ENCODE measurements around the gene LASP1NB.
A peak's percentile ranks its signal among the peaks of the same experiment; 100 is the strongest.
"Not testable (repeated sequence)": the region's sequence is repeated elsewhere in the genome, so short reads cannot be mapped to it uniquely, and the experiment has no call there.

LASP1NB gene

DNA sequence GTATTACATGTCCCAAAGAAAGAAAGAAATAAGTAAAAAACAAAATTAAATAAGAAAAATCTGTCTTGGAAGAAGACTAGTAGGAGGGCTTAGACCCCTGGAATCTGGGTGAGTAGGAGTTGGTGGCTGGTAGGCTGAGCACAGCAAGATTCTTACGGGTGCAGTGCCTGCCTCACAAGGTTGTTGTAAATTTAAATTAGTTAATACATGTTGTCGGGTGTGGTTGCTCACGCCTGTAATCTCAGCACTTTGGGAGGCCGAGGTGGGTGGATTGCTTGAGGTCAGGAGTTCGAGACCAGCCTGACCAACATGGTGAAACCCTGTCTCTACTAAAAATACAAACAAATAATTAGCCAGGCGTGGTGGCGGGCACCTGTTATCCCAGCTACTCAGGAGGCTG lies 28.4 kb downstream of the LASP1NB start:
- H3K36me3 Mint-ChIP-seq (ENCODE audit: low read depth); H3K4me3 Mint-ChIP-seq; H3K27ac Mint-ChIP-seq; H3K27me3 Mint-ChIP-seq (ENCODE audit: low read depth); DNase-seq; intact Hi-C loops (cut with micrococcal nuclease); H3K9me3 Mint-ChIP-seq: not testable (repeated sequence)
- CTCF ChIA-PET = interaction anchor here (0.8 kb wide), 1 partner anchor 68 kb away, joined by 3 read pairs; no protein-coding TSS in a partner anchor
- peaks cover 12% of the 10 kb centered on the region for H3K4me1 Mint-ChIP-seq (ENCODE audit: low read depth)

DNA sequence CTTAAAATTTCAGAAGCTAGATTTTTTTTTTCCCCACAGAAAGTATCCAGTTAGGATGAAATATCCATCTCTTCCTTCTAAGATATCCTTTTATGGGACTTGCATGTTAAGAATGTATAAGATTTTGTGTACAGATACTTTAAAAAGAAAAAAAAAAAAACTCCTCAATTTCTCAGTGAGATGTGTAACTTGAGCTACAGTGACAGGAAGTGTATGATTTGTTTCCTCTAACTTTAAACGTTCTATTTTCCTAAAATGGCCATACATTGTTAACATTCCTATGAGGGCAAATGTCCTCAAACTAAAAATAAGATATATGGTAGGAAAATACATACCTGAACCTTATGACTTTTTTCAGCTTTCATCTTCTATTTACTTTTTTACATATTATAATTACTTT lies 32.9 kb downstream of the LASP1NB start:
- no peaks in the 10 kb centered on the region for H3K36me3 Mint-ChIP-seq (ENCODE audit: low read depth)
- no peaks in the 10 kb centered on the region for H3K9me3 Mint-ChIP-seq
- H3K4me3 Mint-ChIP-seq = no peak overlapping the region
- DNase-seq = no peak
- no peaks in the 10 kb centered on the region for H3K27me3 Mint-ChIP-seq (ENCODE audit: low read depth)
- CTCF ChIA-PET = interaction anchor here (0.6 to 1.4 kb wide), 11 partner anchors 18 to 206 kb away, joined by 3 to 7 read pairs (median 3); partner anchors contain the start of genes LASP1 and LASP1NB
- H3K27ac Mint-ChIP-seq = peak overlapping the region; percentile 30
- intact Hi-C loops (cut with micrococcal nuclease) = no loop called here
- peaks cover 37% of the 10 kb centered on the region for H3K4me1 Mint-ChIP-seq (ENCODE audit: low read depth)

DNA sequence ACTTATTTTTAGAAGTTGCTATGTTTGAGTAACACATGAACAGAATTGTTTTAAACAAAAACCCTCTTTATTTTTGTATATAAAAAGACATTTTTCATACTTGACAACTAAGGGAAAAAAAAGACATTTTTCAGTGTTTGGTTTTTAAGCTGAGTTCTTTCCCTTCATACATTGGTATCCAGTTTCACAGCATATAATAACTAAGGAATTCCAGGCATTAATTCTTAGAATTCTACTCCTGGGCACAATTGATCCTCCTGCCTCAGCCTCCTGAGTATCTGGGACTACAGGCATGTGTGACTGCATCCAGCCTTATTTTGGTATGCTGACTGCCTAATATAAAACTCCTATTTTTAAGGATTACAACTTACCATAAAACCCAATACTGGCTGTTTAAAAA lies 33.3 kb downstream of the LASP1NB start:
- CTCF ChIA-PET = interaction anchor here (0.6 to 1.4 kb wide), 9 partner anchors 23 to 206 kb away, joined by 3 to 7 read pairs (median 3); partner anchors contain the start of genes LASP1 and LASP1NB
- H3K9me3 Mint-ChIP-seq = no peaks in the 10 kb centered on the region
- intact Hi-C loops (cut with micrococcal nuclease) = no loop called here
- no peaks in the 10 kb centered on the region for H3K36me3 Mint-ChIP-seq (ENCODE audit: low read depth)
- H3K27ac Mint-ChIP-seq = no peak overlapping the region
- no peak overlapping the region for H3K4me3 Mint-ChIP-seq
- no peaks in the 10 kb centered on the region for H3K27me3 Mint-ChIP-seq (ENCODE audit: low read depth)
- DNase-seq = no peak
- H3K4me1 Mint-ChIP-seq (ENCODE audit: low read depth) = peaks cover 37% of the 10 kb centered on the region

DNA sequence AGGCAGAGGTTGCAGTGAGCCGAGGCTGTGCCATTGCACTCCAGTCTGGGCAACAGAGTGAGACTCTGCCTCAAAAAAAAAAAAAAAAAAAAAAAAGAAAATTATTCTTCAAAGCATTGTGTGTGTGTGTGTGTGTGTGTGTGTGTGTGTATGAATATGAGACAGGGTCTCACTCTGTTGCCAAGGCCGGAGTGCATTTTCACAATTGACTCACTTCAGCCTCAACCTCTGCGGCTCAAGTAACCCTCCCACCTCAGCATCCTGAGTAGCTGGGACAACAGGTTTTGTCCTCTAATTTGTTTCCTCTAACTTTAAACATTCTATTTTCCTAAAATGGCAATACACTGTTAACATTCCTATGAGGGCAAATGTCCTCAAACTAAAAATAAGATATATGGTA lies 34.1 kb downstream of the LASP1NB start:
- H3K36me3 Mint-ChIP-seq (ENCODE audit: low read depth) = no peaks in the 10 kb centered on the region
- CTCF ChIA-PET = interaction anchor here (1.6 kb wide), 1 partner anchor 106 kb away, joined by 4 read pairs; the partner anchor contains the start of gene RPL23
- H3K4me3 Mint-ChIP-seq = no peak overlapping the region
- no peaks in the 10 kb centered on the region for H3K9me3 Mint-ChIP-seq
- no peak overlapping the region for H3K27ac Mint-ChIP-seq
- H3K4me1 Mint-ChIP-seq (ENCODE audit: low read depth) = peaks cover 37% of the 10 kb centered on the region
- intact Hi-C loops (cut with micrococcal nuclease) = no loop called here
- no peak for DNase-seq
- no peaks in the 10 kb centered on the region for H3K27me3 Mint-ChIP-seq (ENCODE audit: low read depth)

DNA sequence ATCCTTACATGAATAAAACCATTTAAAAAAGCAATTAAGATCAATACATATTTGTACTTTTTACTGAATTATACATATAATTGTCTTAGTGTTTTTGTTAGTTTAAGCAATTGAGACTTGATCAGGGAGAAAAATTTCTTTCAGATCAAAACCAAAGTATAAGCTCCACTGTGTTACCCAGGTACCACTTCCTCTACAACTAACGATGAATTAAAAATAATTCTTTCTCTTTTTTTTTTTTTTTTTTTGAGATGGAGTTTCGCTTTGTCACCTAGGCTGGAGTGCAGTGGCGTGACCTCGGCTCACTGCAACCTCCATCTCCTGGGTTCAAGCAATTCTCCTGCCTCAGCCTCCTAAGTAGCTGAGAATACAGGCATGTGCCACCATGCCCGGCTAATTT lies 35.0 kb downstream of the LASP1NB start:
- H3K27ac Mint-ChIP-seq = peak overlapping the region; percentile 68

DNA sequence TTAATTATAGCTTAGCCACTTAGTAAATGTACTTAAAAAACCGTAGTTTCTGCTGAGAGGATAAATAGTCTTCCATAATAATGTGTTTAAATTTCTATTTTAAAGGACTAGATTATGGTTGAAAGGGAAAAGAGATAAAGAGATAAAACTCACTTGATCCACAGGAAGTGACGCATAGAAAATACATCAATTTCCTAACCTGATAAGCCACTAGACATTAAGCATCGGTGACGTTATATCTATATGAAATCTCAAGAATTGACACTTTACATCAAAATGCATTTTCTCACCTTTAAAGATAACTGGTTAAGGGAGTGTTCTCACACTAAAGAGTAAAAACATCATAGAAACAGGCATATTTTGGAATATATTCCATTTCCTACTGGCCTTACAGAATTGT lies 36.0 kb downstream of the LASP1NB start:
- no peak overlapping the region for H3K27ac Mint-ChIP-seq
- DNase-seq = no peak
- H3K36me3 Mint-ChIP-seq (ENCODE audit: low read depth) = no peaks in the 10 kb centered on the region
- no peak overlapping the region for H3K4me3 Mint-ChIP-seq
- intact Hi-C loops (cut with micrococcal nuclease) = no loop called here
- CTCF ChIA-PET = interaction anchor here (0.7 kb wide), 1 partner anchor 22 kb away, joined by 4 read pairs; no protein-coding TSS in a partner anchor
- H3K27me3 Mint-ChIP-seq (ENCODE audit: low read depth) = no peaks in the 10 kb centered on the region
- H3K9me3 Mint-ChIP-seq = no peaks in the 10 kb centered on the region
- peaks cover 37% of the 10 kb centered on the region for H3K4me1 Mint-ChIP-seq (ENCODE audit: low read depth)

More for the DNA sequence above, 35.0 kb downstream of the LASP1NB start:
- peak overlapping the region; percentile 9 for H3K4me3 Mint-ChIP-seq
- no peaks in the 10 kb centered on the region for H3K36me3 Mint-ChIP-seq (ENCODE audit: low read depth)
- CTCF ChIA-PET = interaction anchor here (0.6 to 1.6 kb wide), 4 partner anchors 87 to 525 kb away, joined by 3 to 4 read pairs (median 3); partner anchors contain the start of gene RPL23
- no peaks in the 10 kb centered on the region for H3K27me3 Mint-ChIP-seq (ENCODE audit: low read depth)
- intact Hi-C loops (cut with micrococcal nuclease) = no loop called here
- no peak for DNase-seq
- peaks cover 37% of the 10 kb centered on the region for H3K4me1 Mint-ChIP-seq (ENCODE audit: low read depth)
- H3K9me3 Mint-ChIP-seq = no peaks in the 10 kb centered on the region

DNA sequence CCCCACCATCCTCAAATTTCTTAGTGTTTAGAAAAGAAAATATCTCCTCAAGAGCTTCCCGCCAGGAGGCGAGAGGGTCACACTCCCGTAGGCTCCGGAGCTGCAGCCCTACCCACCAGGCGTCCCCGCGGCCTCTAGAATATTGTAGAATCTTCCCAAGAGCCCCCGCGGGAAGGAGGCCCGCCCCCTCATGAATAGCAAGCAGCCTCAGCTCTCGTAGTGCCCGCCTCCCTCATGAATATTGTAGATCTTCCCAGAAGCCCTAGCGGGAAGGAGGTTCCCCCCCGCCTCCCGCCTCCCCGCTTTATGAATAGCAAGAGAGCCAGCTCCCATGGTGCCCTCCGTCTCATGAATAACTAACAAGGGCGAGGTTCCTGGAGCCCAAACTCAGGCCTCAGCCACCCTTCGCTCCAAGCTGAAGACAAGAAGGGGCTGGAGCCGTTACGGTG lies 41.9 kb downstream of the LASP1NB start, which contains the start of gene FBXO47:
Gene FBXO47, minus strand, starts transcription at position 114 of the 449 bp plus-strand sequence. CDS start 4,378 bp downstream, outside the sequence.
- no peaks in the 10 kb centered on the region for H3K36me3 Mint-ChIP-seq (ENCODE audit: low read depth)
- peak; percentile 93 for DNase-seq
- peak within 1 kb of the TSS; percentile 87 for H3K27ac Mint-ChIP-seq
- no peaks in the 10 kb centered on the region for H3K27me3 Mint-ChIP-seq (ENCODE audit: low read depth)
- H3K4me1 Mint-ChIP-seq (ENCODE audit: low read depth) = peaks cover 12% of the 10 kb centered on the region
- peak within 1 kb of the TSS; percentile 75 for H3K4me3 Mint-ChIP-seq
- intact Hi-C loops (cut with micrococcal nuclease) = loop anchor here (1.0 to 5.0 kb wide), 2 partner anchors 96 to 215 kb away; partner anchors contain the start of gene PSMB3
- CTCF ChIA-PET = interaction anchor here (0.6 to 1.7 kb wide), 5 partner anchors 16 to 269 kb away, joined by 3 to 5 read pairs (median 4); no protein-coding TSS in a partner anchor
- no peaks in the 10 kb centered on the region for H3K9me3 Mint-ChIP-seq

DNA sequence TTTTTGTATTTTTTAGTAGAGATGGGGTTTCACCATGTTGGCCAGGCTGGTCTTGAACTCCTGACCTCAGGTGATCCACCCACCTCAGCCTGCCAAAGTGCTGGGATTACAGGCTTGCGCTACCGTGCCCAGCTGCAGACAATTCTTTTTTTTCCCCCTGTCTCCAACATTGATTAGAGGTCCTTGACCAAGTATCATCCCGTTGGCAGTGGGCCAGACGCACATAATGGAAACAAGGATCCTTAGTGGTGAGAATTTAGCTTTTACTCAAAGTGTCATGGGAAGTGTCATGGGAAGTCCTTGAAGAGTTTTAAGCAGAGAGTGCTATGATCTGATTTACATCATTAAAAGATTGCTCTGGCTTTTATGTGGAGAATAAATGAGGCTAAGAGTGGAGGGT lies 43.9 kb downstream of the LASP1NB start:
- CTCF ChIA-PET = interaction anchor here (0.6 kb wide), 1 partner anchor 1324 kb away, joined by 4 read pairs; no protein-coding TSS in a partner anchor
- Mint-ChIP-seq H3K9me3 (no peaks in the 10 kb centered on the region), H3K27ac (no peak overlapping the region), H3K36me3 (ENCODE audit: low read depth) (no peaks in the 10 kb centered on the region), H3K4me3 (no peak overlapping the region), H3K4me1 (ENCODE audit: low read depth) (peaks cover 12% of the 10 kb centered on the region), H3K27me3 (ENCODE audit: low read depth) (no peaks in the 10 kb centered on the region)
- intact Hi-C loops (cut with micrococcal nuclease) = loop anchor here (5.0 kb wide), 1 partner anchor 217 kb away; the partner anchor contains the start of gene PSMB3
- no peak for DNase-seq

DNA sequence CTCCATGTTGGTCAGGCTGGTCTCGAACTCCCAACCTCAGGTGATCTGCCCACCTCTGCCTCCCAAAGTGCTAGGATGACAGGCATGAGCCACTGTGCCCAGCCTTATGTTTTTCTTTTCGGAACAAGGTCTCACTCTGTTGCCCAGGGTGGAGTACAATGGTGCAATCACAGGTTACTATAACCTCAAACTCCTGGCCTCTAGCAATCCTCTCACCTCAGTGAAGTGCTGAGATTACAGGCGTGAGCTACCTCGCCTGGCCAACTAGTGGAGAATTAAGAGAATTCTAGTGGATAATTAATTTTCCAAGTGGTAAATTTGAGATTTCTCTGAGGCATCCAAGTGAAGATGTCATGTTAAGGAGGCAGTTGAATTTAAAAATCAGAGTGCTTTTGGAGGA lies 44.7 kb downstream of the LASP1NB start:
- intact Hi-C loops (cut with micrococcal nuclease) = no loop called here
- H3K36me3 Mint-ChIP-seq (ENCODE audit: low read depth) = no peaks in the 10 kb centered on the region
- H3K9me3 Mint-ChIP-seq = no peaks in the 10 kb centered on the region
- no peak for DNase-seq
- H3K4me3 Mint-ChIP-seq = no peak overlapping the region
- CTCF ChIA-PET = no interaction called here
- H3K27ac Mint-ChIP-seq = no peak overlapping the region
- H3K4me1 Mint-ChIP-seq (ENCODE audit: low read depth) = peaks cover 12% of the 10 kb centered on the region
- H3K27me3 Mint-ChIP-seq (ENCODE audit: low read depth) = no peaks in the 10 kb centered on the region

DNA sequence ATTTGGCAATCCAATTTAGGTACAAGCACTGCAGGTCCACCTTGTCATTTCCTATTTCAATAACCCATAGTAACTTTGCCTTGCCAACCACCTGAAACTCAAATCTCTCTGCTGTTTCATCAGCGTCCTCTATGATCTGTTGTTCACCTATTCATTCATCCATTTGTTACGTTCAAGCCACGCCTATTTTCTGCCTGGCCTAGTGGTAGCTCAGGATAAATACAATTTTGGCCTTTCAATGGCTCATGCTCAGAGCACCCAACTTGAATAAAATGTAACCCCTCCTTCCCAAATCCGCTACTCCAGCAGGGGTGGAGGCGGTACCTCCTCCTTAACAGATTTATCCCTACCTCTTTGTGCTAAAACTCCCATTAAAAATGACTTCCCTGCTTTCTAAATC lies 45.4 kb downstream of the LASP1NB start:
- Mint-ChIP-seq H3K4me3 (no peak overlapping the region), H3K27me3 (ENCODE audit: low read depth) (no peaks in the 10 kb centered on the region), H3K4me1 (ENCODE audit: low read depth) (peaks cover 13% of the 10 kb centered on the region), H3K36me3 (ENCODE audit: low read depth) (no peaks in the 10 kb centered on the region), H3K9me3 (no peaks in the 10 kb centered on the region), H3K27ac (no peak overlapping the region)
- intact Hi-C loops (cut with micrococcal nuclease) = no loop called here
- CTCF ChIA-PET = interaction anchor here (1.3 to 1.5 kb wide), 2 partner anchors 12 to 103 kb away, joined by 3 to 6 read pairs; no protein-coding TSS in a partner anchor
- no peak for DNase-seq

DNA sequence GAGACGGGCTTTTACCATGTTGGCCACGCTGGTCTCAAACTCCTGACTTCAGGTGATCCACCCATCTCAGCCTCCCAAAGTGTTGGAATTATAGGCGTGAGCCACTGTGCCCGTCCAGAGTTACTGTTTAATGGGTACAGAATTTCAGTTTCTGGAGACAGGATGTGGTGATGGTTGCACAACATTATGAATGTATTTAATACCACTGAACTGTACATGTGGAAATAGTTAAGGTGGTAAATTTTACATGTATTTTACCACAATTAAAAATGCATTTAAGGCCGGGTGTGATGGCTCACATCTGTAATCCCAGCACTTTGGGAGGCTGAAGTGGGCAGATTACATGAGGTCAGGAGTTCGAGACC lies 50.8 kb downstream of the LASP1NB start:
- H3K36me3 Mint-ChIP-seq (ENCODE audit: low read depth); H3K27ac Mint-ChIP-seq; H3K27me3 Mint-ChIP-seq (ENCODE audit: low read depth); H3K4me1 Mint-ChIP-seq (ENCODE audit: low read depth); H3K4me3 Mint-ChIP-seq; DNase-seq; H3K9me3 Mint-ChIP-seq; intact Hi-C loops (cut with micrococcal nuclease): not testable (repeated sequence)
- CTCF ChIA-PET = interaction anchor here (0.6 to 2.9 kb wide), 2 partner anchors 18 to 198 kb away, joined by 4 to 8 read pairs; no protein-coding TSS in a partner anchor

DNA sequence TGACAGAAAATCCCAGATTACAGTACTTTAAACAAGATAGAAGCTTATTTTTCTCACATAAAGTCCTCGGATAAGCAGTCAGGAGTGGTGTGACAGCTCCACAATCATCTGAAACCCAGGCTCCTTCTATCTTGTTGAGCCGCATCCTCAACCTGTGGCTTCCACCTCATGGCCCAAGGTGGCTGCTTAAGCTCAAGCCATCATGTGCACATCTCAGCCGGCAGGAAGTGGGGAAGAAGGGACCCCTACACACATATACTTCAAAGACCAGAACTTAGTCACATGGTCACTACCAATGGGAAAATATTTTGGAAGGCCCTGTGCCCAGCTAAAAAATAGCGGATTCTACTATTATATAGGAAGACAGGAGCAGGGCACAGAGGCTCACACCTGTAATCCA lies 52.8 kb downstream of the LASP1NB start:
- H3K27ac Mint-ChIP-seq = no peak overlapping the region
- no peaks in the 10 kb centered on the region for H3K9me3 Mint-ChIP-seq
- intact Hi-C loops (cut with micrococcal nuclease) = no loop called here
- H3K27me3 Mint-ChIP-seq (ENCODE audit: low read depth) = no peaks in the 10 kb centered on the region
- no peak for DNase-seq
- H3K4me3 Mint-ChIP-seq = no peak overlapping the region
- CTCF ChIA-PET = interaction anchor here (2.9 kb wide), 1 partner anchor 196 kb away, joined by 8 read pairs; no protein-coding TSS in a partner anchor
- H3K4me1 Mint-ChIP-seq (ENCODE audit: low read depth) = peaks cover 5% of the 10 kb centered on the region
- H3K36me3 Mint-ChIP-seq (ENCODE audit: low read depth) = no peaks in the 10 kb centered on the region
